Ishikawa (cell line): ENCODE measurements around the gene CNTD1.

Source experiments
- CEBPB ChIP-seq: IDR thresholded peaks from 2 replicates; pipeline ENCODE4 v1.6.1; 2012
- CREB1 ChIP-seq: IDR thresholded peaks from 2 replicates; pipeline ENCODE4 v1.6.1; 2012; ENCODE audit warnings: low read depth
- EGR1 ChIP-seq: IDR thresholded peaks from 2 replicates; pipeline ENCODE4 v1.6.1; 2012
- EP300 ChIP-seq: IDR thresholded peaks from 2 replicates; pipeline ENCODE4 v1.6.1; 2012; ENCODE audit warnings: borderline replicate concordance
- FOXM1 ChIP-seq: IDR thresholded peaks from 2 replicates; pipeline ENCODE4 v1.6.1; 2012; ENCODE audit warnings: low read depth, borderline replicate concordance
- NFIC ChIP-seq: IDR thresholded peaks from 2 replicates; pipeline ENCODE4 v1.6.1; 2012
- RAD21 ChIP-seq: IDR thresholded peaks from 2 replicates; pipeline ENCODE4 v1.6.1; 2012; ENCODE audit warnings: low read depth
- TAF1 ChIP-seq: IDR thresholded peaks from 2 replicates; pipeline ENCODE4 v1.6.1; 2012; ENCODE audit warnings: low read depth, mild to moderate bottlenecking
- TCF12 ChIP-seq: IDR thresholded peaks from 2 replicates; pipeline ENCODE4 v1.6.1; 2012; ENCODE audit warnings: low read depth
- TEAD4 ChIP-seq: IDR thresholded peaks from 2 replicates; pipeline ENCODE4 v1.6.1; 2012
- YY1 ChIP-seq: IDR thresholded peaks from 2 replicates; pipeline ENCODE4 v1.6.1; 2012; ENCODE audit warnings: low read depth
- ZBTB7A ChIP-seq: IDR thresholded peaks from 2 replicates; pipeline ENCODE4 v1.6.1; 2012; ENCODE audit warnings: low read depth
- TF ChIP-seq, protein P1 (sequence below): IDR thresholded peaks from 2 replicates; pipeline ENCODE4 v1.6.1; 2012; ENCODE audit warnings: low read depth, mild to moderate bottlenecking
- TF ChIP-seq, protein P2 (sequence below): IDR thresholded peaks from 2 replicates; pipeline ENCODE4 v1.6.1; 2012
- TF ChIP-seq, protein P3 (sequence below): IDR thresholded peaks from 2 replicates; pipeline ENCODE4 v1.6.1; 2012

CNTD1 gene

DNA sequence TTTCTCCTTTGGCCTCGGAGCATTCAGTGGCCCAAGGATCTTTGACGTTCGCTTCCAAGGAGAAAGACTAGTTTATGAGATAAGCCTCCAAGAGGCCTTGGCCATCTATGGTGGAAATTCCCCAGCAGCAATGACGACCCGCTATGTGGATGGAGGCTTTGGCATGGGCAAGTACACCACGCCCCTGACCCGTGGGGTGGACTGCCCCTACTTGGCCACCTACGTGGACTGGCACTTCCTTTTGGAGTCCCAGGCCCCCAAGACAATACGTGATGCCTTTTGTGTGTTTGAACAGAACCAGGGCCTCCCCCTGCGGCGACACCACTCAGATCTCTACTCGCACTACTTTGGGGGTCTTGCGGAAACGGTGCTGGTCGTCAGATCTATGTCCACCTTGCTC lies 53.7 kb downstream of the CNTD1 start:
- TF ChIP-seq, protein P1, sequence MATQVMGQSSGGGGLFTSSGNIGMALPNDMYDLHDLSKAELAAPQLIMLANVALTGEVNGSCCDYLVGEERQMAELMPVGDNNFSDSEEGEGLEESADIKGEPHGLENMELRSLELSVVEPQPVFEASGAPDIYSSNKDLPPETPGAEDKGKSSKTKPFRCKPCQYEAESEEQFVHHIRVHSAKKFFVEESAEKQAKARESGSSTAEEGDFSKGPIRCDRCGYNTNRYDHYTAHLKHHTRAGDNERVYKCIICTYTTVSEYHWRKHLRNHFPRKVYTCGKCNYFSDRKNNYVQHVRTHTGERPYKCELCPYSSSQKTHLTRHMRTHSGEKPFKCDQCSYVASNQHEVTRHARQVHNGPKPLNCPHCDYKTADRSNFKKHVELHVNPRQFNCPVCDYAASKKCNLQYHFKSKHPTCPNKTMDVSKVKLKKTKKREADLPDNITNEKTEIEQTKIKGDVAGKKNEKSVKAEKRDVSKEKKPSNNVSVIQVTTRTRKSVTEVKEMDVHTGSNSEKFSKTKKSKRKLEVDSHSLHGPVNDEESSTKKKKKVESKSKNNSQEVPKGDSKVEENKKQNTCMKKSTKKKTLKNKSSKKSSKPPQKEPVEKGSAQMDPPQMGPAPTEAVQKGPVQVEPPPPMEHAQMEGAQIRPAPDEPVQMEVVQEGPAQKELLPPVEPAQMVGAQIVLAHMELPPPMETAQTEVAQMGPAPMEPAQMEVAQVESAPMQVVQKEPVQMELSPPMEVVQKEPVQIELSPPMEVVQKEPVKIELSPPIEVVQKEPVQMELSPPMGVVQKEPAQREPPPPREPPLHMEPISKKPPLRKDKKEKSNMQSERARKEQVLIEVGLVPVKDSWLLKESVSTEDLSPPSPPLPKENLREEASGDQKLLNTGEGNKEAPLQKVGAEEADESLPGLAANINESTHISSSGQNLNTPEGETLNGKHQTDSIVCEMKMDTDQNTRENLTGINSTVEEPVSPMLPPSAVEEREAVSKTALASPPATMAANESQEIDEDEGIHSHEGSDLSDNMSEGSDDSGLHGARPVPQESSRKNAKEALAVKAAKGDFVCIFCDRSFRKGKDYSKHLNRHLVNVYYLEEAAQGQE: no peak
- TF ChIP-seq CREB1 (no peak), EGR1 (no peak), YY1 (no peak), RAD21 (no peak)

DNA sequence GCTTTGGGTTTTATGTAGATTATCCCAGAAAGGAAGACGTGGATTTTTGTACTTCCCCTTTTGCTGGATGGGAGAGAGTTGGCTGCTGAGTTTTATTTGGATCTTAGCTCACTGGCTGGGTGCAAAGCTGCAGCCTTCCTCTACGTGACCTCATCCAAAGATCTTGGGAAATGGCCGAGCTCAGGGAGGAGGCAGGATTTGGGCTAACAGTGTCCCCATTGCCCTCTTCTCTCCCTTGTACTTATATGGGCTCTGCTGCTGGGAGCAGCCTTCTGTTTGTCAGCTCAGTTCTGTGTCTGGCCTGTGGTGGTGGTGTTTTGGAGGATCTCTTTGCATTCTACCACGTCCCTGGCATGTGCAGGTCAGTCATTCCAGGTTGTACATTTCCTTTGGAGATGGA lies 54.3 kb downstream of the CNTD1 start:
- TF ChIP-seq TAF1 (no peak), EP300 (no peak), FOXM1 (no peak), NFIC (no peak), RAD21 (no peak), ZBTB7A (no peak), CREB1 (no peak), EGR1 (no peak)
- TF ChIP-seq, protein P2, sequence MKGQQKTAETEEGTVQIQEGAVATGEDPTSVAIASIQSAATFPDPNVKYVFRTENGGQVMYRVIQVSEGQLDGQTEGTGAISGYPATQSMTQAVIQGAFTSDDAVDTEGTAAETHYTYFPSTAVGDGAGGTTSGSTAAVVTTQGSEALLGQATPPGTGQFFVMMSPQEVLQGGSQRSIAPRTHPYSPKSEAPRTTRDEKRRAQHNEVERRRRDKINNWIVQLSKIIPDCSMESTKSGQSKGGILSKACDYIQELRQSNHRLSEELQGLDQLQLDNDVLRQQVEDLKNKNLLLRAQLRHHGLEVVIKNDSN: no peak
- TF ChIP-seq, protein P1: no peak

DNA sequence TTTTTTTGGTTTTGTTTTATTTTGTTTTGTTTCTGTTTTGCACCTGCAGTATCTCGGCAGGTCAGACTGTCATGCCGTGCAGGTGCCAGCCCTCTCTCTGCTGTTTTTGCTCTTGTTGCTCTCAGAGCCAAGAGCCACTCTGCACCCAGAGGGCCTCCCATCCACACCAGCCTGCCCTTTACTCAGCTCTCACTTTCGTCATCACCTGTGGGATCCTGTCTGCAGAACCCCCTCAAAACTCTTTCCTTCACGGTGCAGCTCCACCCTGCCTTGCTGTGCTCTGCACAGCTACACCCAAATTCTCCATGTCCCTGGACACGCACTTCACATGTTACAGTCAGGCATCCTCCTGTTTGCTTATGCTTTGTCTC lies 54.9 kb downstream of the CNTD1 start:
- no peak for TF ChIP-seq TAF1
- TF ChIP-seq, protein P3, sequence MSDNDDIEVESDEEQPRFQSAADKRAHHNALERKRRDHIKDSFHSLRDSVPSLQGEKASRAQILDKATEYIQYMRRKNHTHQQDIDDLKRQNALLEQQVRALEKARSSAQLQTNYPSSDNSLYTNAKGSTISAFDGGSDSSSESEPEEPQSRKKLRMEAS: no peak
- TF ChIP-seq, protein P2: no peak
- no peak for TF ChIP-seq CEBPB
- TF ChIP-seq, protein P1: no peak
- TF ChIP-seq NFIC: no peak
- no peak for TF ChIP-seq YY1
- no peak for TF ChIP-seq RAD21
- no peak for TF ChIP-seq TCF12
- no peak for TF ChIP-seq EP300
- TF ChIP-seq ZBTB7A: no peak
- no peak for TF ChIP-seq EGR1
- TF ChIP-seq FOXM1: no peak

DNA sequence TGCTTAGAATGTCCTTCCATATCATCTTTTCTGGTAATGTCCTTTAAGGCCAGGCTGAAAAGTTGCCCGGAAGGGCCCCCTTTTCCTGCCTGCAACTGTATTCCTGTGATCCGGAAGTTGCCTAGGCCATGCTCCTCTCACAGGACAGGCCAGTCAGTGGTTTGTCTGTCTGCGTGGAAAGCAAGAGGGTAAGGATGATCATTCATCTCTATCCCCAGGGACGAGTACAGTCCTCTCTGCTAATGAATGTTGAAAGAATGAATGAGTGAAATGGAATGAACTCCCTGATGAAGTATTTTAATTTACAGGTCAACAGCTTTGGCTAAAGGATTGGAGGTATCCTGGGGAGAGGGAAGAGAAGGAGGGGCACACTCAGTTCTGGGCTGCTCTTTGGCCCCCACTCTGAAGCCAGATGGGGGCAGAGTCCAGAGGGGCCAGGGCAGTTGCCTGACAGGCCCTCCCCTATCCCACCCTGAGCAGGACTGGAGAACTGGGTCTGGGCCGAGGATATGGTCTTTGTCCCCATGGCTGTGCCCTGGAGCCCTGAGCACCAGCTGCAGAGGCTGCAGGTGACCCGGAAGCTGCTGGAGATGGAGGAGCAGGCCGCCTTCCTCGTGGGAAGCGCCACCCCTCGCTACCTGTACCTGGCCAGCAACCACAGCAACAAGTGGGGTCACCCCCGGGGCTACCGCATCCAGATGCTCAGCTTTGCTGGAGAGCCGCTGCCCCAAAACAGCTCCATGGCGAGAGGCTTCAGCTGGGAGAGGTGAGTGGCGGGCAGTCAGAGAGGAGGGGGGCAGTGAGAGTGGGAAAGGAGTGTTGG lies 55.5 kb downstream of the CNTD1 start:
- no peak for TF ChIP-seq TEAD4
- TF ChIP-seq ZBTB7A: no peak
- TF ChIP-seq TAF1: no peak

DNA sequence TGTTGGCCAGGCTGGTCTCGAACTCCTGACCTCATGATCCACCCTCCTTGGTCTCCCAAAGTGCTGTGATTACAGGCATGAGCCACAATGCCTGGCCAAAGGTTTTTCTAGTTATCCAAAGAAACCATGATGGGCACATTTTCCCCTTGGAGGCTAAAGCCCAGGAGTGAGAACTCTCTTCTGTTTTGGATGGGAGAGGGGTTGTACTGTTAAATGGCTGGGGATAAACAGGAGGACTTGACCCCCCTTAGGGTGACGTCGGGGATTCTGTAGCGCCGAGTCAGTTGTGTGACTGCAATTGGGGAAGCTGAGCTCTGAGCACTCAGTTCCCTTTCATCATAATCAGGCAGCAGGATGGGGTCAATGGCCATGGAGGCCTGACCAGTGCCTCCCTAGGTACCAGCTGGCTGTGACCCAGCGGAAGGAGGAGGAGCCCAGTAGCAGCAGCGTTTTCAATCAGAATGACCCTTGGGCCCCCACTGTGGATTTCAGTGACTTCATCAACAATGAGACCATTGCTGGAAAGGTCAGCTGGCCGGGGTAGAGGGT lies 56.5 kb downstream of the CNTD1 start:
- TF ChIP-seq RAD21 (no peak), CREB1 (no peak), ZBTB7A (no peak), TEAD4 (no peak), CEBPB (no peak), NFIC (no peak), EP300 (no peak), TCF12 (no peak), EGR1 (no peak), TAF1 (no peak), YY1 (no peak), FOXM1 (no peak)
- TF ChIP-seq, protein P3: no peak
- TF ChIP-seq, protein P2: no peak
- TF ChIP-seq, protein P1: no peak
